GM21619 (cell line): ENCODE results near the gene APBB2.
"Not testable (repeated sequence)": the region's sequence is repeated elsewhere in the genome, so short reads cannot be mapped to it uniquely, and the experiment has no call there.

Experiments used
- ATAC-seq: cut with Tn5 transposase; IDR thresholded peaks from one replicate; pipeline ENCODE4 v1.9.1; 2021; ENCODE audit not compliant: unreplicated experiment

The APBB2 gene

GRCh38 chr4:41160012-41160789 is 54.1 kb downstream of the APBB2 start:
- ATAC-seq: no peak

- ATAC-seq: no peak
Measured at GRCh38 chr4:41158756-41159155, 55.6 kb downstream of the APBB2 start.

GRCh38 chr4:41158274-41158673 is 56.1 kb downstream of the APBB2 start:
- ATAC-seq: no peak

GRCh38 chr4:41157009-41157408 is 57.3 kb downstream of the APBB2 start:
- ATAC-seq: no peak

- ATAC-seq: no peak
Measured at GRCh38 chr4:41156574-41156973, 57.8 kb downstream of the APBB2 start.

GRCh38 chr4:41155194-41155830 is 59.0 kb downstream of the APBB2 start:
- ATAC-seq: no peak

GRCh38 chr4:41154814-41155177 is 59.5 kb downstream of the APBB2 start:
- no peak for ATAC-seq

GRCh38 chr4:41154010-41154813 is 60.1 kb downstream of the APBB2 start:
- ATAC-seq: no peak

- no peak for ATAC-seq
Measured at GRCh38 chr4:41150401-41150800, 63.9 kb downstream of the APBB2 start.

GRCh38 chr4:41149568-41149967 is 64.8 kb downstream of the APBB2 start:
- not testable (repeated sequence) for ATAC-seq

- ATAC-seq: no peak
Measured at GRCh38 chr4:41148931-41149330, 65.4 kb downstream of the APBB2 start.

GRCh38 chr4:41148292-41148691 is 66.0 kb downstream of the APBB2 start:
- no peak for ATAC-seq

- not testable (repeated sequence) for ATAC-seq
Measured at GRCh38 chr4:41147570-41147969, 66.8 kb downstream of the APBB2 start.

- no peak for ATAC-seq
Measured at GRCh38 chr4:41146716-41147506, 67.4 kb downstream of the APBB2 start.

- no peak for ATAC-seq
Measured at GRCh38 chr4:41146196-41146595, 68.1 kb downstream of the APBB2 start.

- ATAC-seq: no peak
Measured at GRCh38 chr4:41145571-41146078, 68.7 kb downstream of the APBB2 start.

- no peak for ATAC-seq
Measured at GRCh38 chr4:41144812-41145211, 69.5 kb downstream of the APBB2 start.

- no peak for ATAC-seq
Measured at GRCh38 chr4:41144040-41144379, 70.3 kb downstream of the APBB2 start.

GRCh38 chr4:41143311-41144039 is 70.9 kb downstream of the APBB2 start:
- no peak for ATAC-seq
